HG03469 (cell line): ENCODE data around the gene TWIST2.

Experiments
- ATAC-seq: cut with Tn5 transposase; IDR thresholded peaks from one replicate; pipeline ENCODE4 v1.9.1; 2021; ENCODE audit warnings: mild to moderate bottlenecking, moderate library complexity, moderate number of reproducible peaks; ENCODE audit not compliant: unreplicated experiment

Gene TWIST2

DNA sequence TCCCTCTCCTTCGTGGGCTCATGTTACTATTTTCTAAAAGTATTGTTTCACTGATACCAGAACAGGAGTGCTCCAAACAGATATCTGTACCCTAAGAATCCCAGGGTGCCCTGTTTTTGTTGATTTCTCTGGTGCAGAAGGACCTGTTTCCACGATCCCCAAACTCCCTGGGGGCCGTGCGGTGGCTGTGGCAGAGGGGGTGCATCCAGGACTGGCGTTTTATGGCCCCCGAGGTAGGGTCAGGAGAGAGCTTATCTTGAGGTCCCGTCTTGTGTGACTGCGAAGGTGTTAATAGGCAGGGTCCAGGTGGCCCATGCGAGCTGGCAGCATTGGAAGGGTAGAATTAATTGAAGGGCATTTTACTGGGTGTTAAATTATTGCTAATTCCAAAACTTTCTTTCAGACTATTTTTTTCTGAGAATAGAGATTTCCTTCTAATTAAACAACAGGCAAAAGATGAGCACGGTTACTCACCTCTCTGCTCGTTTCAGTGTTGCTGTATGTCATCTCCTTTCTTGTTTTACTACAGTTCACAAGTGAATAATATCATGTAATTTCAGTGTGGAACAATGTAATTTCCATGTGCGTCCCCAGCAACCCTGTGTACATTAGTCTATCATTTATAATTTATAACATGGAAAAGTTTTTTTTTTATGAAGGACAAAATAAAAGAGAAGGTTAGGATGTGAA, 8.2 kb downstream of the TWIST2 start:
- no peak for ATAC-seq

DNA sequence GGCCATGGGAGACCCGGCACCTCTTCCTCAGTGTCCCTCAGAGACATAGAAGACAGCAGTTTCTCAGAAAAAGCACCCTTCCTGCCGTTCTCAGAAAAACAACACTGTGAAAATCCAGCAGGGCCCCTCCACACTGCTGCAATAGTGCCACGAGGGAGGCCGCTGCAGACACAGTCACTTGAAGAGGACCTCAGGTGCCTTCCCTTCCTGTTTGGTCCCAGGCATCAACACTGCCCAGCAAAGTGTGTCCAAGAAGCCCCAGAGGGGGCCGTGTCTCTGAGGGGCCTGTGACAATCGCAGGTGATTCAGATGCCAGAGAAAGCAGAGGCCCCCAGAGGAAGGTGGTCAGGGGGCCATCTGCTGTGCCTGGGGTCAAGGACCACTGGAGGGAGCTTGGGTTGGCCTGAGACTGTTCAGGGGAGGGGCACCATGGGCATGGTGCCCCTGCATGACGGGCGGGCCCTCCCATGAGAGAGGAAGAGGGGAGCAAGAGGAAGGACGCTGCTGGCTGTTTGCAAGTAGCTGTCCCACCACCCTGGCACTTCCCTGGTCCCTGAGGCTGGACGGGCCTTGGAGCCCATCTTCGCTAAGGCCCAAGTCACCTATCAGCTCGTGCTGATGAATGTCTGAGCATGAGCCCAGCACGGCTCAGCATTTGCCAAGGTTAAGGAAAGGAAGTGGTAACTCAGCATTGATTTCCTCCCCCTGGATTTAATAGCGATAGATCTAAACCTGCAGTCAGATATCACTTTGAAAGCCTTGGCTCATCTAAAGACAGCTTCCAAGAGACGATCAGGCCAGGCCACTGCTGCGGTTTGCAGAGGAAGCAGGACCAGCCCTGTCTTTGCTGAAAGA, 9.1 kb downstream of the TWIST2 start:
- ATAC-seq, result no peak

DNA sequence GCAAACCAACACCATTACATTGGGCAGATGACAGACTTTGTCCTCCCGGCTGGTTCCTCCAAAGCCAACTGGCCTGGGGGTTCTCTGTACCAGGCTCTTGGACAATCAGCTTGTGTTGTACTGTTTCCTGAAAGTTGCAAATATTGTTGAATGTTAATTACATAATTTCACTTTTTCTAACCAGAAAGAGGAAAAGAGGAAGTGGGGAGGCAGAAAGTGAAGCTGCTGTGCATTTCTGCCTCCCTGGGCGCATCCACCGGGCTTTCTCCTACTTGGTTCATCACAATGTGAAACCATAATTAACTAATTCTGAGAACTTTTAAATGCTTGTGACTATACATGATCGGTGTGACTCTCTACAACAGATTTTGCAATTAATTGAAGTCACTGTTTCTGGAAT, 10.1 kb downstream of the TWIST2 start:
- no peak for ATAC-seq

DNA sequence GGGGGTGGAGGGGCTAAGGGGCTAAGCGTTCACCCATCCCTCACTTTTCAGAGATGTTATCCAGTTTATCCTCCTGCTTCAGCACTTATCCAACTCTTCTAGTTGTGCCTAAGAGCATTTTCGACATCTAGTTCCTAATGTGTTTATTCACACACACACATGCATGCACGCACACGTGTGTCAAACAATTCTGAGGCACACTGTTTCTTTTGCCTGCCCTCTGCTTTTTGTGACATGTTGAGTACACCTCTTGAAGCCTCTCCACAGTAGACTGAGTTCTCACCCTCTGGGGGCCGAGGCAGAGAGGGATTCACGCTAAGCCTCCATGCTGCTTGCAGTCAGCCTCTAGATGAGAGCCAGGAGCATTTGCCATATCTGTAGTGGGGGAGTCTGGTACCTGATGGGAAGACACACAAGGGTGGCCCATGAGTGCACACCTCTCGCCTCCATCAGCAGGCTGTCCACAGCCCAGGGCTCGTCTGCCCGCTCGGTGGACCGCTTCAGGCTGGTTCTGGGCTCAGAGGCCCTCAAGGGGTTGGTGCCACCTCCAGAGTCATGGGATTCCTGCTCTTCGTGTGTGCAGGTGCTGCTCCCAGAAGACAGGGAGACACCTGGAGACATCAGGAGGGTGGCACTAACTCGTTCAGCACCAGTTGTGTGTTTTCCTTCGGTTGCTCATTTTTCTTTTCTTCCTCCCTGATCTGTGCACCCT, 11.9 kb downstream of the TWIST2 start:
- ATAC-seq, result no peak

DNA sequence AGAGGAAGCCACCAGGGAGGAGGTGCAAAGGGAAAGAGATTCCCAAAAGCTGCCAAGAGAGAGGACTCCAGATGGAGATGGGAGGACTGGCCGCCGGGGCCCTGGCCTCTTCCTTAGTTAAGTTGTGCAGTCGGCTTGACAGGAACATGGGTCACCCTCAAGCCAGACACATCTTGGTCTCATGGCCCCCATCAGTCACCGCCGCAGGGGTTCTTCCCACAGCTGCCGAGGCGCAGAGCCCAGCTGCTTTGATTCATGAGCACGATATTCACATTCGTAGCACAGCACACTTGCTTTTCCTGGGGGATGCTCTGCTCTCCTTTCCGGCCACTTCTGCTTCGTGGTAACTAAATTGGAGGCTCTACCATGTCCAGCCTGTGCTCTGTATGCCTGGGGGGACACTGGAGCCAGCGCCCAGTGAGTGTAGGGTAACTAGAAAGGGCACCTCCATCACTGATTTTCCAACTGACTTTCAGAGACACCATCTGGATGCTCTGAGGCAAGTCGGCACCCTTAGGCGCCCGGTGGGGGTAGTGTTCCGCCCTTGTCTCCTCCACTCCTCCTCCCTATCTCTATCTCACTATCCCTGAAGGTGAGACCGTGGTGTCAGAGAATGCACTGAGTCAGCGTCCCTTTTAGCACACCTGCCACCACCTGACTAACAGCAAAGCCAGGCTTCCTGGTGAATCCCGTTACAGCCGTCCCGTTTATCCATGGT, 13.3 kb downstream of the TWIST2 start:
- no peak for ATAC-seq

DNA sequence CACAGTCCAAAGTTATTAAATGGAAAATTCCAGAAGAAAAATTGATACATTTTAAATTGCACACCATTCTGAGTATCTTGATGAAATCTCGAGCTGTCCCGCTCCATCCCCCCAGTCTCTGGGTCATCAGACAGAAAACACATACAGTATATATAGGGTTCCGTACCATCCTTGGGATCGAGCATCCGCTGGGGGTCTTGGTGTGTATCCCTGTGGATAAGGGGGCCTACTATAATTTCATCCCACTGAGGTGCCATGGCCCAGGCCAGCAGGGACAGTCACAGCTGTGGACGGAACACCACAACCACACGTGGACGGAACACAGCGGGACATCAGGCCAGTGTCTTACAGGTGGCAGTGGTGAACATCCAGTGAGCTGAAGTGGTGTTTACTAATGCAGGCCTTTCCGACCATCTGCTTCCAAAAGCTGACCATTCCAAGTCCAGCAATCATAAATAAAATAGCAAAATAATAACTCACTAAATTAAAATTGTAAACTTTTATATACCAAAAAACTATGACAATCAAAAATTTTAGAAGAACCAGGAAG, 14.0 kb downstream of the TWIST2 start:
- ATAC-seq, result no peak

DNA sequence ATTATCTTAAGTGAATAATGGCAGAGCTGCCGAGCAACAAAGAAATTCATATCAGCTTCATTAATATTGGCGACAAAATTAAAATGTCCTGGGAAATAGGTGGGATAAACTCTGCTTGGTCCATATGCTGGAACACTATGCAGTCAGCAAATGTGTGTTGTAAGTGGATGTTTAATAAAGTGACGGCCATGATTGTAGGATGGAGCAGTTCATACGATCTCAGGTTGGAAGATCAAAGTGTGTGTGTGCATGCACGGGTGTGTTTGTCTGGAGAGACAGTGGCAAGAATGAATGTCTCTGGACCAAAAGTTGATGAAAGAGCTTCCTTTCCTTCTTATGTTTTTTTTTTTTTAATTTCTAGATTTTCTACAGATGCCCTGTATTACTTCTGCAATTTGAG, 14.8 kb downstream of the TWIST2 start:
- no peak for ATAC-seq

DNA sequence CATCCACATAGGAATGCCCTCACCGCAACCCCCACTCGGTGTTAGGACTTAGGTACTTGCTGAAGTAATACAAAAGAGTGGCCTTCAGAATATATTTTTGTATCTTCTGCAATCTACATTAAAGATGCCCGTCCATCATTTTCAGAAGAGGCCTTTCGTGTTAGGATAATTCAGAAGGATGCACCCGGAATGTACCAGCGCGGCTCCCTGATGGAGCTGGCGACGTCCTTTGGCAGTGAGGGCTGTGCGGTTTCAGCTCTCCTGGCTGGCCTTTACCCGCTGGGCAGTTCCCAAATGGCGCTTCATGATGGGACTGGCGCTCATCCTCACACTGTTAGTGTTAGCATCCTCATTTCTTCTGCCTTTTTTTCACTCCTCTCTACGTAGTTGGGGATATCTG, 15.3 kb downstream of the TWIST2 start:
- no peak for ATAC-seq

DNA sequence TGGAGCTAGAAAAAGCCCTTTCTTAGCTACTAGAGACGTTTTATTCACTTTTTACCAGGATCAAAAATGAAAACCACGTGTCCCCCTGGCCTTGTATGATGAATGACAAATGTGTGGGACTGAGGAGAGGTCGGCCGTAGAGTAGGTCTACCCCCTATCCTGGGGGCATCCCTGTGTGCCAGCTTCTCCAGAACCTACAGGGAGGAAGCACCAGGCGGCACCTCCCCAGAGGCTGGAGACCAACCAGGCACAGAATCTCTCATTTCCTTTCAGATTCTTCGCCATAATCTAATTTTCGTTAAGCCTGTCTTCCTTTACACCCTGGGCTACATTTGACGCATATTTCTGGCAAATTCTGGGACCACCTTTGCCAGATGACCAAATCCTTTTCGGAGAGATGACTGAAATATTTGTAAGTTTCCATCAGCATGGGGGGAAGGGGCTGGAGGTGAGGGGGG, 15.9 kb downstream of the TWIST2 start:
- ATAC-seq, result no peak

DNA sequence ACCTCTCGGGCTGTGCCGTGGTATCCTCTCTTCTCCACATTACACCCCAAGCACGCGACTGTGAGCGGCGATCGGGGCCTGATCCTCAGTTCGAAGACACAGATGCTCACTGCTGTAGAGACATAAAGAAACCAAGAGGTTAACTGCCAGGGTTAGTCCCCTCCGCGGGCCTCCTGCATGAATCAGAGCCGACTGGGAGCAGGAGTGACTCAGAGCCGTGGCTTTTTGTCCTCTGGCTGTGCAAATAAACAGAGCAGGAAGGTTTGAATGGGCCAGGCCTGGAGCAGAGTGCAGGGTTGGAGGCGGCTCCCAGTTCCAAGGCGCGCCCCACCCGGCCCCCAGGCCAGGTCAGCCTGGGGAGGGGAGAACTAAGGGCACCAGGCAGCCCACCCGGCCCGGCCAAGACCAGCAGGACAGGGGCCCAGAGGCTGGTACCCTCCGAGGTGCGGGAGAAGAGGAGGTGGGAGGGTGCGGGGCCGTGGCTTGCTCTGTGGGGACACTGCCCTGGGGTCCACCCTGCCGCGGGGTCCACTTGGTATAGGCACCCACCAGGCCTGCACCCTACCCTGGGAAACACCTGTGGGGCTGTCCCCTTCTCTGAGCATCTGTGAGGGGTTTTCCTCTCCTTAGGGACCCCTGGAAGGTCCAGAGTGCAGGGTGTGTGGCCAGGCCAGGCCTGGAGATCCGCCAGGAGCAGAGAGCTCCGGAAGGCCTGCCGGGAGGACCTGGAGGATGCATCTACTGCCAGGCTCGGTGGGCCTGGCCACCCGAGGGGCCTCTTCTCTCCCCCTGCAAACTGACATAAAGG, 16.5 kb downstream of the TWIST2 start:
- ATAC-seq, result no peak

DNA sequence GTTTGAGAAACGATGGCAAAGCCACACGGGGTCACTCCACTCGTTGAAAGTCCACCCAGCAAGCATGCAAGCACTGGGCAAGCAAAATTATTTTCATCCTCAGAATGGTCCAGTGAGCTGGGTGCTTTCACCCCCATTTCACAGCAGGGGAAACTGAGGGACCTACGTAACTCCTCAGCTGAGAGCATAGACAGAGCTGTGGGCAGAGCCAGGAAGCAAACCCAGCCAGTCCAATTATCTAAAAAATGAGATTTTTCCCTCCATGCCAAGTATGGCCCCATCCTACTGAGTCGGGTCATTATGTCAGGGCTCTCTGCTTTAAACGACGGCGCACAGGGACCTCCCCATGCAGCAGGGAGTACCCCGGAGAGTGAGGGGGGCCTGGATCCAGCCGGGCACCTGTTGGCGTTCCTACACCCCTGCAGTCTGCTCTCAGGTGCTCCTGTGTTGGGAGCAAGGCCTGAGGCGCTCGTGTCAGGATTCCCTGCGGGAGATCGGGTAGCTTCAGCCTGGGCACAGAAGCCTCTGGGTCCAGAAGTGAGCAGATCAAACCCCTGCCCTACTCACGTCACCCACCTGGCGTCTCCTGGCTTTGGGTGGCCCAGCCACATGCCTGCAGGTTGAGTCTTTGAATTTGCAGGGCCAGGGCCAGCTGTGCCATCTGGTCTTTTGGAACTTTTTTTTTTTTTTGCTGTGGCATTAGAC, 17.3 kb downstream of the TWIST2 start:
- no peak for ATAC-seq

DNA sequence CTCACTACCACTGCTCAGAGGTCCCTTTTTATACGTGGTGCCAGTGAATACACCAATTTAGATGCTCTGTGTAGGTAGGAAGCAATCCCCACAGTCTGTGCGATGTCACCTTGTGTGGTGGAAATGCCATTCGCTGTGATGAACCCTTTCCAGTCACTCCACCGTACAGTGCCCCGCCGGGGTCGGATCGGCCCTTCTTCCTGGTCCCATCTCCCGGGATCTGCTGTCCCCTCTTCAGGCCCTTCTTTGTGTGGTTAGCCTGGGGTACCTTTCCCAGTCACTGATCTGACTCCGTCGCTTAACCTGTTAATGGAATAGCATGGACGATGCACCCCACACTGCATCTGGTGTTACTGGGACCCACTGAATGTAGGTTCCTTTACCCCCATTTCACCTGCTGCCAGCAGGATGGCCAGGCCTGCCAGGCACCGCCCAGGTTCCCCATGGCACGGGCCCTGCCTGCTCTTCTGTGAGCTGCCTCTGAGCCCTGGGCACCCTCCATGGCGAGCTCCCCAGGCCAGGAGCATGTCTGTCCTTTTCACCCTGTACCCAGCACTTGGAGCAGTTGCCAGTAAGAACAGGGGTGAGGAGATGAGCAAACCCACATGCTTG, 18.0 kb downstream of the TWIST2 start:
- ATAC-seq, result no peak

DNA sequence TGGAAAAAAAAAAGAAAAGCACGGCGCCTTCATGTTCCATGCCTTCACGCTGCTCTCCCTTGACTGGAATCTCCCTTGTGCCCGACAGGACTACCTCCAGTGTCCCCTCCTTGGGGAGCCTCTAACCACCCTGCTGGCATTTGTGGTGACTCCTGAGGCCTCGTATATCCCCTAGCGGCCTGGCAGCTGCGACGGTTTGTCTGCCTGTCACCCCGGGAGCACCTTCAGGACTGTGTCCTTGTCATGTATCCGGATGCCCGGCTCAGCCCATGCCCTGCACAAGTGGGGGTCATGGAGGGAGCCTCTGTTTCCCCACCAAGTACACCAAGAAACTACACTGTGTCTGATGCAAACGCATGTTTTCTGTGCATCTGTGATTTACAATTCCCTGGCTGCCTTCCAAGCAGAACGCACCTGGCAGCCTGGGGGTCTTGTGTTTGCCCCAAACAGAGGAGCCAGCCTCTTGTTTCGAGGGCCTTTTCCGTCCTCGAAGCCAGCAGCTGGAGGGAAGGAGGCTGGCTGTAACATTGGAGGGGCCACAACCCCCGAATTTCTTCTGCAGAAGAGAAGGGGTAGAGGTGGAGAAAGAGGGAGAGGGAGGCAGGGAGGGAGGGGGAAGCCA, 18.9 kb downstream of the TWIST2 start:
- no peak for ATAC-seq

DNA sequence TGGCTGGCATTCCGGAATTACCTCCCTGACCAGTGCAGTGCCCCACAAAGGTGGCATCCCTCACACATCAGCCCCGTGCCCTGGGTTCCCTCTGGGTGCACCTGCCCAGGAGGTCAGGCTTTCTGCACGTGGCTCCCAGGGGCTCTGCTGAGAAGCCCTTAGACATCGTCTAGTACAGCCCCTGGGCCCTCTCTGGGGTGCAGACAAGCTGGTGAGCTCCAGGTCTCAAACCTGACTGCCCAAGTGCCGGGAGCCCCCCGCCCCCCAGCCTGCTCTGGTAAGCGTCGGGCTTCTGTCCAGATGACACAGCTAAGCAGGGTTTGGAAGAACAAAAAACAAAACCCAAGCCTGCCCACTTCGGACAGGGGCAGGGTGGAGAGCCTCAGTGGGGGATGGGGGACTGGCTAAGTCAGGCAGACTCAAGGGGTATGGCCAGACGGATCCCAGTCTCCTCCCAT, 20.2 kb downstream of the TWIST2 start:
- ATAC-seq, result no peak

DNA sequence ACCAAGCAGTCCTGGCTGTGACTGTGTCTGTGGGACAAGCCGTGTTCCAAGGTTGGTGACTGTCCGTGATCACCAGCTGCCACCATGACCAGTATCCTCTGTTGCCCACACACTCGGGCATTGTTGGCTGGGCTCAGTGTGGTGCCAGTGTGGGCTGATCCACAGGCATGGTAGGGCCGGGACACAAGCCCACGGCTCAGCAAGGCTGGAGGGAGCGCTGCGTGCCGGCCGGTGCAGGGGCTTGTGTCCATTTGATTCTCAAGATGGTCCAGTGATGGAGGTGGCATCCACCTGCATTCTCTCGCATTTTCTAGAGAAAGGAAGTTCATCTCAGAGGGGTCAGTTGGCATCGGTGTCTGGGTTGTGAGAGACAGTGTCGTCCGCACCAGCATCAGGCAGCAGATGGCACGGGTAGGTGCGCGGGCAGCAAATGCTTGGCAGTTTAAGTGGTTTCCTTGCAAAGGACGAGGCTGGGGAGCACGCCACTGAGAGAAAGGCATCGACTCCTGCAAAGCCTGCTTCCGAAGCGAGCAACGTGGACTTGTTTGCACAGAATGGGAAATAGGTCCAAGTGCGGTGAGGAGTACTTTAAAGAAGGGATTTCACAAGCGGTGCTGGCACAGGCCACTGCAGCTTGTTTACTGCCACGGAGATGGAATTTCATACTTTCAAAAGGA, 20.9 kb downstream of the TWIST2 start:
- no peak for ATAC-seq

DNA sequence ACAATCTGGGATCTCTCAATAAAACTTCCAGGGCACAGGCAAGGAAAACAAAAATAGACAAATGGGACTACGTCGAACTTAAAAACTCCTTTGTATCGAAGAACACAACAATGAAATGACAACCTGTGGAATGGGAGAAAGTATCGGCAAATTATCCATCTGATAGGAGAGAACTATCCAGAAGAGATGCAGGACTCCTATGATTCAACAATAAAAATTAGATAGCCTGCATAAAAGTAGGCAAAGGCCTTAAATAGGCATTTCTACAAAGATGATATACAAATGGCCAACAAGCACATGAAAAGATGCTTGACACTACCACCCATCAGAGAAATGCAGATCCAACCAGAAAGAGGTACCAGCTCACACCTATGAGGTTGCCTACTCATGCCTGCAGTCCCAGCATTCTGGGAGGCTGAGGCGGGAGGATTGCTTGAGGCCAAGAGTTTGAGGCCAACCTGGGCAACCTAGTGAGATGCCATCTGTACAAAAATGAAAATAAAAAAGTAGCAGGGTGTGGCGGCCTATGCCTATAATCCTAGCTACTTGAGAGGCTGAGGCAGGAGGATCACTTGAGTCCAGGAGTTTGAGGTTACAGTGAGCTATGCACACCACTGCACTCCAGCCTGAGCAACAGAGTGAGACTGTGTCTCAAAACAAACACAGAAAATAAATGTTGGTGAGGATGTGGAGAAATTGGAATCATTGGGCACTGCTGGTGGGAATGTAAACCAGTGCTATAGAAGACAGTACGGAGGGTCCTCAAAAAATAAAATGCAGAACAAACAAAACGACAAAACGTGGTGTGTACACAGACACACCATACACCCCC, 21.6 kb downstream of the TWIST2 start:
- ATAC-seq, result no peak

DNA sequence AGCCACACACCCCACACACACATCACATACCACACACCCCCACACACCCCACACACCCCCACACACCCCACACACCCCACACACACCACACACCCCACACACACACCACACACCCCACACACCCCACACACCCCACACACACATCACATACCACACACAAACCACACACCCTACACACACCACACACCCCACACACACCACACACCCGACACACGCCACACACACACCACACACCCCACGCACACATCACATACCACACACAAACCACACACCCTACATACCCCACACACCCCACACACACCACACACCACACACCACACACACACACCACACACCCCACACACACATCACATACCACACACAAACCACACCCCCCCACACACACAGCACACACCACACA, 22.4 kb downstream of the TWIST2 start:
- no peak for ATAC-seq
